LNCaP clone FGC (cell line): Measurements from ENCODE around the gene EPHA8.

ENCODE experiments used
- DNase-seq: peaks from one replicate; pipeline ENCODE4 v3.0.0-alpha.2; 2011; ENCODE audit warnings: low read depth
- H3K4me3 ChIP-seq: 2 replicates; pipeline ENCODE4 v1.5.1; 2011; ENCODE audit warnings: mild to moderate bottlenecking, low read depth, low read length, control low read depth
- TF ChIP-seq, protein P1 (sequence below): IDR thresholded peaks from 2 replicates; pipeline ENCODE4 v1.5.1; 2012; ENCODE audit warnings: mild to moderate bottlenecking; ENCODE audit not compliant: control insufficient read depth, insufficient read depth; ENCODE audit errors: extremely low read depth

The EPHA8 gene

DNA sequence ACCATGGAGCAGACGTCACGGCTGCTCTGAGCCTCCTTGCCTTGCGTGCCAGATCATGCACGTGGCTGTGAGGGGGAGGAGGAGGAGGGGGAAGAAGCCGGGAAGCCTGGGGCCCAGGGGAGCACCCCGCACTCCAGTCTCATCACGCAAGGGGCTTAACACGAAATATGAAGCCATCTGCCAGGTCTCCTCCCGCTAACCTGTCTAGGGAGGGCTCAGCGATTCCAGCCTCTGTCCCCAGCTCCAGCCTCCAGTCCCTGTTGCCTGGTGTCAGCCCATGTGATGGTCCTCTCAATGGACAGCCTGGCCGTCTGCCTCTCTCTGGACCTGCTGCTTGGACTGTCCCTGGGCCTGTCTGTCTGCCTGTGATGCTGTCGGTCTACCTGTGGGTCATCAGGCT, 50.7 kb downstream of the EPHA8 start:
- TF ChIP-seq, protein P1, sequence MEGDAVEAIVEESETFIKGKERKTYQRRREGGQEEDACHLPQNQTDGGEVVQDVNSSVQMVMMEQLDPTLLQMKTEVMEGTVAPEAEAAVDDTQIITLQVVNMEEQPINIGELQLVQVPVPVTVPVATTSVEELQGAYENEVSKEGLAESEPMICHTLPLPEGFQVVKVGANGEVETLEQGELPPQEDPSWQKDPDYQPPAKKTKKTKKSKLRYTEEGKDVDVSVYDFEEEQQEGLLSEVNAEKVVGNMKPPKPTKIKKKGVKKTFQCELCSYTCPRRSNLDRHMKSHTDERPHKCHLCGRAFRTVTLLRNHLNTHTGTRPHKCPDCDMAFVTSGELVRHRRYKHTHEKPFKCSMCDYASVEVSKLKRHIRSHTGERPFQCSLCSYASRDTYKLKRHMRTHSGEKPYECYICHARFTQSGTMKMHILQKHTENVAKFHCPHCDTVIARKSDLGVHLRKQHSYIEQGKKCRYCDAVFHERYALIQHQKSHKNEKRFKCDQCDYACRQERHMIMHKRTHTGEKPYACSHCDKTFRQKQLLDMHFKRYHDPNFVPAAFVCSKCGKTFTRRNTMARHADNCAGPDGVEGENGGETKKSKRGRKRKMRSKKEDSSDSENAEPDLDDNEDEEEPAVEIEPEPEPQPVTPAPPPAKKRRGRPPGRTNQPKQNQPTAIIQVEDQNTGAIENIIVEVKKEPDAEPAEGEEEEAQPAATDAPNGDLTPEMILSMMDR: no peak
- no peak for DNase-seq
- H3K4me3 ChIP-seq: no peak overlapping the region

- TF ChIP-seq, protein P1: no peak
- no peak for DNase-seq
- no peak overlapping the region for H3K4me3 ChIP-seq
These were observed 52.6 kb downstream of the EPHA8 start for GRCh38 chr1:22615886-22616285.

DNA sequence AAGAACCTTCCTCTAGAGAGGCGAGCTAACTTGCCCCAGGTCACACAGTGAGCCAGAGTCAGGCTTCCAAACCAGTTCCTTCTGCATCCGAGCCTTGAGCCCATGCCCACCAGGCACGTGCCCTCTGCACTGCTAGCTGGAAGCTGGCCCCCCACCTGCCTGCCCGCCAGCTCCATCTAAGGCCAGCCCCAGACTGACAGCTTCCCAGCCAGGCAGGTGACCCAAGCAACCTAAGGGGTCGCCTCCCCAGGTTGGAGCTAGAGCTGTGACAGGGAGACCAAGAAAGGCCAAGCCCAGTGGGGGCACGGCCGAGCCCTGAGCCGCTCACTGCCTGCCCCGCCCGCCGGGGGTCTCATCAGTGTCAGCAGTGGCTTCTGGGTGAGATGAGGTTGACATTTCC, 53.3 kb downstream of the EPHA8 start:
- no peak overlapping the region for H3K4me3 ChIP-seq
- TF ChIP-seq, protein P1: no peak
- no peak for DNase-seq

GRCh38 chr1:22618056-22618455, 54.8 kb downstream of the EPHA8 start:
- H3K4me3 ChIP-seq: no peak overlapping the region
- TF ChIP-seq, protein P1: no peak
- no peak for DNase-seq

DNA sequence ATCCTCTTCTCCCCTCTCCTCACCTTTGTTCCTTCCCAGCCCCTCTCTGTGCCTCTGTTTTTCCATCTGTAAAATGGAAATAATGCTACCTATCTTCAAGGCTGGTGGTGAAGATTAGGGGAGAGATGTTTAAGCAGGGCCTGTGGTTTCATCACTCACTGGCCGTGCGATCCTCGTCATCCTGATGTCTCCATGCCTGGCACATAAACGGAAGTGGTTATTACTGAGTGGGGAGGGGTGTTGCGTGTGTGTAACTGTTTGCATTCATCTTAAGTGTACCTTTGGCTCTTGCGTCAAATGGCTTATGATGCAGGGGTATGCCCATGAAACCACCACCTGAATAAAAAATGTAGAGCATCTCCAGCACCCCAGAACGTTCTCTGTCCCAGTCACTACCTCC, 56.0 kb downstream of the EPHA8 start:
- H3K4me3 ChIP-seq: no peak overlapping the region
- DNase-seq: no peak
- TF ChIP-seq, protein P1: no peak

DNA sequence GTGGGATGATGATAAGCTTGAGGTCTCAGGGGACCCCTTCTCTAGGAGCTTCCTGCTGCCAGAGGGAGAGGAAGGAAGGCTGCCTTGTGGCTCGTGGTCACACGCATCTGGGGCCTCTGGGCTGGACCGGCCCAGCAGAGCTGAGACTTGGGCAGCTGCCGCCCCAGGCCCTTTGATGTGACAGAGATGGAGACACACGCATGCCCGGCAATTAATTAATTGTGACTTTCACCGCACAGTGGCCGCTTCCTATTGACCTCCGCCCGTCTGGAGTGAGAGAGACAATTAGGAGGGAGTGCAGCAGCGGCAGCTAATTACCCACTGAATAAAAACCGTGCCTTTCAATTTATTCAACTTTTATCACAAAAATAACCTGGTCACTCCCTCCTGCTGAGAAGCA, 56.5 kb downstream of the EPHA8 start:
- DNase-seq: no peak
- H3K4me3 ChIP-seq: no peak overlapping the region
- TF ChIP-seq, protein P1: no peak

GRCh38 chr1:22621761-22622160, 58.5 kb downstream of the EPHA8 start:
- no peak for DNase-seq
- no peak overlapping the region for H3K4me3 ChIP-seq
- TF ChIP-seq, protein P1: no peak
